ENCODE results near the gene SUN5. TPM values are rescaled to one million over a fixed set of nuclear protein-coding genes. Genes with fewer than 3 reads are reported as not detected.

Gene SUN5
- total and polyA plus RNA-seq, 2 of the 8 experiments (the other 6 are each of a cell fraction or from before 2014, with no cell fraction given), result not detected

GRCh38 chr20:33005908-33006775, 1.9 kb upstream of the SUN5 start:
- Histone ChIP-seq H3K4me1 (replicated peaks in 1 of 4; ENCODE audit: control insufficient read depth in 3 of 4, insufficient read depth in 4 of 4, low read length in 3 of 4) (no peaks in the 10 kb centered on the region; a peak in 2 of 7 replicates), H3K18ac (ENCODE audit: extremely low read depth, low read length) (no peak overlapping the region), H3K23ac (ENCODE audit: insufficient read length) (no peak overlapping the region), H3K27me3 (replicated peaks in 1 of 4; ENCODE audit: control insufficient read depth in 3 of 4, extremely low read depth in 1 of 4, insufficient read depth in 3 of 4, low read length in 3 of 4) (no peaks in the 10 kb centered on the region), H2AFZ (ENCODE audit: low read length) (no peak overlapping the region), H3K9me3 (ENCODE audit: insufficient read depth in 2 of 2, low read depth in 1 of 2, low read length in 1 of 2) (0 out of 4 replicates have a peak, but pooled peaks cover 0 to 2% of the 10 kb centered on the region in 2 experiments), H4K20me1 (replicated peaks in 1 of 2; ENCODE audit: control insufficient read depth in 1 of 2, insufficient read depth in 2 of 2, low read length in 2 of 2) (no peaks in the 10 kb centered on the region), H3K9ac (replicated peaks in 1 of 4; ENCODE audit: extremely low read depth in 1 of 4, low read depth in 3 of 4, low read length in 3 of 4) (no peak overlapping the region), H2BK12ac (ENCODE audit: low read depth, low read length) (no peak overlapping the region), H3K14ac (ENCODE audit: insufficient read length) (no peak overlapping the region), H2BK20ac (ENCODE audit: low read length) (no peak overlapping the region; the same call in 1 of the 2 replicates), H3K36me3 (ENCODE audit: control insufficient read depth in 2 of 4, insufficient read depth in 4 of 4, low read length in 3 of 4) (no peaks in the 10 kb centered on the region), H2BK5ac (ENCODE audit: low read depth, low read length) (no peak overlapping the region), H4K8ac (ENCODE audit: extremely low read depth, insufficient read depth, low read length) (no peak overlapping the region), H4K91ac (replicated peaks; ENCODE audit: insufficient read length, low read length) (no peak overlapping the region), H4K5ac (ENCODE audit: insufficient read length, low read depth, low read length) (no peak overlapping the region), H3K79me2 (ENCODE audit: control insufficient read depth in 1 of 2, insufficient read depth in 2 of 2, low read length in 2 of 2) (no peaks in the 10 kb centered on the region), H3K4me2 (ENCODE audit: insufficient read depth in 1 of 2, low read depth in 2 of 2, low read length in 2 of 2) (no peak overlapping the region), H2AK5ac (ENCODE audit: low read depth, low read length) (no peak overlapping the region), H3K27ac (ENCODE audit: low read depth, low read length) (no peak overlapping the region), H3K4me3 (ENCODE audit: extremely low read depth in 1 of 4, insufficient read depth in 2 of 4, low read depth in 3 of 4, low read length in 4 of 4) (no peak overlapping the region), H2BK120ac (replicated peaks; ENCODE audit: low read depth, low read length) (no peak overlapping the region), H2BK15ac (ENCODE audit: low read length) (no peak overlapping the region), H3K56ac (replicated peaks; ENCODE audit: insufficient read length, low read depth, low read length) (no peak overlapping the region), H3K4ac (replicated peaks; ENCODE audit: insufficient read length, low read depth, low read length) (no peak overlapping the region), H3K79me1 (ENCODE audit: low read depth, low read length) (no peaks in the 10 kb centered on the region), H3K23me2 (ENCODE audit: low read depth, low read length) (no peaks in the 10 kb centered on the region)
- 87% methylated on average over 8 of the region's 8 CpGs; no CpG with 5 or more reads in 1 of the 2 experiments for WGBS, 2 experiments (ENCODE audit: extremely low coverage in 1 of 2, insufficient coverage in 1 of 2, insufficient read length in 1 of 2, insufficient replicate concordance in 2 of 2, low coverage in 1 of 2, low lambda C conversion rate in 2 of 2, missing lambda C conversion rate in 1 of 2)
- FAIRE-seq (no peak), DNase-seq (ENCODE audit: low read depth in 1 of 2, low spot score in 2 of 2) (no peak)
- TF ChIP-seq ATF2 (IDR thresholded peaks at IDR 0.05; ENCODE audit: low read length) (no peak), SP1 (IDR thresholded peaks at IDR 0.05; ENCODE audit: low read depth, low read length) (no peak), SIN3A (conservative IDR thresholded peaks at IDR 0.05 in 1 of 2, IDR thresholded peaks at IDR 0.05 in 1 of 2; ENCODE audit: low read depth in 1 of 2, low read length in 2 of 2) (no peak)
- ChIA-PET POLR2A (ENCODE audit: partially characterized antibody) (no interaction called here), CTCF (ENCODE audit: partially characterized antibody) (interaction anchor here (0.7 to 9.1 kb wide), 15 partner anchors 11 to 258 kb away, joined by 3 to 86 read pairs (median 5); no protein-coding TSS in a partner anchor)
